CD4-positive, alpha-beta T cell (primary cell): ENCODE data around the gene ALDH1A1. TPM values are rescaled to one million over a fixed set of nuclear protein-coding genes. Genes with fewer than 3 reads are reported as not detected.

Experiments used
- ATAC-seq: fragments of 200-7000 bp; cut with Tn5 transposase; one replicate; pipeline ENCODE4 v1.10.0; 2022; ENCODE audit warnings: mild to moderate bottlenecking; ENCODE audit not compliant: poor library complexity
- CTCF ChIA-PET: fragments of 350-600 bp; sonication (Branson Sonifier 250); formaldehyde crosslinking; loops from one replicate; lab custom pipeline; 2021; ENCODE audit warnings: antibody characterized with exemption, inconsistent platforms; lab: Charles Lee
- POLR2A ChIA-PET: fragments of 350-600 bp; sonication (Branson Sonifier 250); formaldehyde crosslinking; loops from one replicate; lab custom pipeline; 2021; ENCODE audit warnings: antibody characterized with exemption, inconsistent platforms; lab: Charles Lee
- DNase-seq, 14 experiments: peaks; one replicate each; pipeline ENCODE4 v3.0.0-alpha.2; 2013 to 2020; ENCODE audit warnings: mixed read lengths in 2 of 14
- H3K27ac ChIP-seq, 2 donors: one replicate each; pipeline versions ENCODE4 v1.5.1 to v1.7.0; 2013; ENCODE audit warnings: low read length in 2 of 2, low read depth in 1 of 2, mild to moderate bottlenecking in 1 of 2
- H3K27me3 ChIP-seq, 2 experiments: 1 replicate in 1 of 2; 2 replicates in 1 of 2; pipeline versions ENCODE4 v1.6.1 to v1.7.0; 2013; ENCODE audit warnings: low read length in 2 of 2, control low read depth in 1 of 2, mild to moderate bottlenecking in 1 of 2, moderate library complexity in 1 of 2; ENCODE audit not compliant: insufficient read depth in 2 of 2, control insufficient read depth in 1 of 2
- H3K36me3 ChIP-seq: one replicate; pipeline ENCODE4 v1.6.1; 2013; ENCODE audit warnings: low read length, control low read depth; ENCODE audit not compliant: insufficient read depth
- H3K4me1 ChIP-seq: one replicate; pipeline ENCODE4 v1.6.1; 2013; ENCODE audit warnings: low read length, control low read depth; ENCODE audit not compliant: insufficient read depth
- H3K4me3 ChIP-seq: one replicate; pipeline ENCODE4 v1.5.1; 2013; ENCODE audit warnings: mild to moderate bottlenecking, low read length, moderate library complexity
- H3K9me3 ChIP-seq, 2 experiments: 1 replicate in 1 of 2; 2 replicates in 1 of 2; pipeline versions ENCODE4 v1.6.1 to v1.7.0; 2013; ENCODE audit warnings: low read length in 2 of 2, mild to moderate bottlenecking in 2 of 2, control low read depth in 1 of 2, moderate library complexity in 1 of 2; ENCODE audit not compliant: control insufficient read depth in 1 of 2, insufficient read depth in 1 of 2
- H3K27ac Mint-ChIP-seq: one replicate; pipeline ENCODE4 v1.8.0; 2020; ENCODE audit warnings: mixed read lengths
- H3K27me3 Mint-ChIP-seq: one replicate; pipeline ENCODE4 v1.8.0; 2021; ENCODE audit warnings: mixed read lengths
- H3K36me3 Mint-ChIP-seq: one replicate; pipeline ENCODE4 v1.8.0; 2021; ENCODE audit warnings: low read depth, mixed read lengths
- H3K4me1 Mint-ChIP-seq: one replicate; pipeline ENCODE4 v1.8.0; 2021; ENCODE audit warnings: low read depth, mixed read lengths
- H3K4me3 Mint-ChIP-seq: one replicate; pipeline ENCODE4 v1.8.0; 2020; ENCODE audit warnings: mild to moderate bottlenecking, mixed read lengths
- H3K9me3 Mint-ChIP-seq: one replicate; pipeline ENCODE4 v1.8.0; 2020; ENCODE audit warnings: mixed read lengths
- CTCF ChIP-seq: fragments of 200-600 bp; IDR thresholded peaks from one replicate; pipeline ENCODE4 v1.8.0; 2022; ENCODE audit warnings: antibody characterized with exemption, mild to moderate bottlenecking
- intact Hi-C, 2 experiments: fragments of 100-400 bp; cut with DNase I in 1 of 2; cut with micrococcal nuclease in 1 of 2; formaldehyde crosslinking; loops; one replicate each; pipeline versions ENCODE4 v1.15.1 to v1.9.0; 2023 to 2025; cut with DNase I, micrococcal nuclease
- total RNA-seq, 174 experiments: library from RNA in 2 of 174; stranded (reverse) in 2 of 174; gene quantifications; one replicate each; pipeline ENCODE4 v1.2.3 and lab custom pipeline; 2021 to 2026

Gene ALDH1A1
- total RNA-seq, 2 experiments from 2014 or later, result 0.39 TPM; not detected in 1

- Mint-ChIP-seq H3K4me1 (no peaks in the 10 kb centered on the region), H3K27ac (no peak overlapping the region), H3K36me3 (no peaks in the 10 kb centered on the region), H3K4me3 (no peak overlapping the region), H3K9me3 (no peaks in the 10 kb centered on the region), H3K27me3 (peaks cover 5% of the 10 kb centered on the region)
- POLR2A ChIA-PET, result no interaction called here
- no peak for TF ChIP-seq CTCF
- ATAC-seq (no peak), DNase-seq (no peak)
- CTCF ChIA-PET, result no interaction called here
- Histone ChIP-seq H3K4me3 (no peak overlapping the region), H3K36me3 (no peaks in the 10 kb centered on the region), H3K27me3 (no peaks in the 10 kb centered on the region), H3K9me3 (no peaks in the 10 kb centered on the region), H3K4me1 (no peaks in the 10 kb centered on the region), H3K27ac (no peak overlapping the region)
- intact Hi-C loops, result no loop called here
Measured at GRCh38 chr9:72896439-72896838, 56.4 kb downstream of the ALDH1A1 start.

DNA sequence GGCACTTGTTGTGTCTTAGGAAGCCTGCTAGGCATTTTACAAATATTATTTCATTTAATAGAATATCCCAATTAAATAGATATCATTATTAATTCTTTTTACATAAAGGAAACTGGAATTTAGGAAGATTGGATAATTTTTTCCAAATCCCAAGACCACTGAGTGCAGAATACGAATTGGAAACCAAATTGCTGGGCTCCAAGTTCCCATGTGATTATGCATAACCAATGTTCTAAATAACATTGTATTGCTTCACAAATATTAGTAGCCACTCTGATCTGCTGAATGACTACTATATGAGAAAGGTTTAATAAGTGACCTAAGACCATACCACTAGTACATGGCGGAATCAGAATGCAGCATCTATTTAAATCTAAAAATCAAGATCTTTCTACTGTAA, 57.7 kb downstream of the ALDH1A1 start:
- no peaks in the 10 kb centered on the region for H3K9me3 Mint-ChIP-seq
- intact Hi-C loops, result no loop called here
- H3K4me1 Mint-ChIP-seq, result no peaks in the 10 kb centered on the region
- ATAC-seq (no peak), DNase-seq (no peak)
- Histone ChIP-seq H3K27ac (no peak overlapping the region), H3K9me3 (no peaks in the 10 kb centered on the region), H3K36me3 (no peaks in the 10 kb centered on the region), H3K27me3 (no peaks in the 10 kb centered on the region), H3K4me1 (no peaks in the 10 kb centered on the region), H3K4me3 (no peak overlapping the region)
- TF ChIP-seq CTCF, result no peak
- ChIA-PET POLR2A (no interaction called here), CTCF (no interaction called here)
- peaks cover 5% of the 10 kb centered on the region for H3K27me3 Mint-ChIP-seq
- H3K27ac Mint-ChIP-seq, result no peak overlapping the region
- no peaks in the 10 kb centered on the region for H3K36me3 Mint-ChIP-seq
- no peak overlapping the region for H3K4me3 Mint-ChIP-seq

DNA sequence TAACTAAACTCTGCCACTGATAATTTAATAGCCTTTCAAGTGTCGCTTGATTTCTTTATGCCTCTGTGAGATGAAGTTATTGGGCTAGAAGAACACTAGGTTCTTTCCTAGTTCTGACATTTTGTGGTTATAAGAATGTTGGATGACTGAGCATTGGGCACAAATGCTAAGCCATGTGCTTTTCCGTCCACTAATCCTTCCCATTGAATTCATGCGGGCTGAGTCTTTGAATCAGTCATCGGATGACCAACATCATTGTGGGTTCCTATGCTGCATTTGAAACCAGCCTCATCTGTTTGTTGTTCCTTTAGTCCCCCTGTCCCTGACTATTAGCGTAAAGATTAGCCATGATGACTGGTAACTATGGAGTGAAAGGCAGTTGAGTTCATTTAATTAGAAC, 58.5 kb downstream of the ALDH1A1 start:
- Mint-ChIP-seq H3K4me1 (no peaks in the 10 kb centered on the region), H3K4me3 (no peak overlapping the region), H3K9me3 (no peaks in the 10 kb centered on the region), H3K36me3 (no peaks in the 10 kb centered on the region), H3K27me3 (peaks cover 11% of the 10 kb centered on the region), H3K27ac (no peak overlapping the region)
- Histone ChIP-seq H3K9me3 (no peaks in the 10 kb centered on the region), H3K27ac (no peak overlapping the region), H3K4me1 (no peaks in the 10 kb centered on the region), H3K4me3 (no peak overlapping the region), H3K36me3 (no peaks in the 10 kb centered on the region), H3K27me3 (no peaks in the 10 kb centered on the region)
- DNase-seq (no peak), ATAC-seq (no peak)
- no peak for TF ChIP-seq CTCF
- ChIA-PET POLR2A (no interaction called here), CTCF (no interaction called here)
- intact Hi-C loops, result no loop called here
